ENCODE data around the gene CLK3. TPM values are rescaled to one million over a fixed set of nuclear protein-coding genes. Genes with fewer than 3 reads are reported as not detected.

The CLK3 gene
- total RNA-seq, 5 donors from 2014 or later (not counting 1 experiment from before 2014, with no cell fraction given): 162 to 258 (median 180) TPM

DNA sequence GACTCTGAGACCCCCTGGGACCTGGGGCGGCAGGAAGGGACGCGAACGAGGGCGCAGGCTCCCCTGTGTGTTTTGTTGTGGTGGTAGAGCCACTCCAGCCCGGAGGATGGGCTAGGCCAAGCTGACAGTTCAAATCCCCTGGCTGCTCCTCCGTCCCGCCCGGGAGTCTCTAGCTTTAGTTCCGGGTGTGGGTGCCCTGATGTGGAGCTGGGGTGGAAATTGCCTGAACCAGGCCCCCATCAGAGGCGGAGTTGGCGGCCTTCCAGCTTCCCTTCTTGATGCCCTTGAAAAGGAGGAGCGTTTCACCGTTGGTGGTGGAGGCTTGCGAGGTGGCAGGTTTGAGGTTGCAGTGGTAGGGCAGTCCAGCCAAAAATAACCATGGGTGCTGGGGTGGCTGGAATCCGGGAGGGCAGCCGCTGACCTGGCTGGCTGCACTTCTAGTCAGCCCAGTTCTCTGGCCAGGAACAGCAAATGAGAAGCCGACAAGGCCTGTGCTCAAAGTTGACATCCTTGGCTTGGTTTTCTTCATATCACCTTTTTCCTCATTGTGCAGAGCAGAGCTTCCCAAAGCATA, 817 bp downstream of the CLK3 start:
- Mint-ChIP-seq H3K4me1 (peaks cover 47 to 52% (median 51%) of the 10 kb centered on the region in 3 donors), H3K9me3 (no peaks in the 10 kb centered on the region), H3K36me3 (peaks cover 20% of the 10 kb centered on the region), H3K27me3 (no peaks in the 10 kb centered on the region), H3K27ac (peak overlapping the region; percentile 92 to 94), H3K4me3 (peak overlapping the region; percentile 88 to 93 (median 92))
- ChIA-PET CTCF (interaction anchor here (0.9 to 1.5 kb wide), 9 partner anchors 11 to 321 kb away, joined by 3 to 8 read pairs (median 4); partner anchors contain the start of gene COX5A (in 1 of the 2)), POLR2A (interaction anchor here (0.6 to 1.4 kb wide), 3 partner anchors 15 to 220 kb away, joined by 3 to 5 read pairs (median 3); no protein-coding TSS in a partner anchor)
- peaks cover 7 to 34% of the 10 kb centered on the region in 2 donors for H3K36me3 ChIP-seq (ENCODE audit: control insufficient read depth in 2 of 2, extremely low read depth in 1 of 2, insufficient read depth in 1 of 2, low read length in 1 of 2)
- H3K4me1 ChIP-seq (ENCODE audit: control insufficient read depth in 1 of 2, extremely low read depth in 1 of 2, insufficient read depth in 2 of 2, low read length in 2 of 2): peaks cover 12 to 68% of the 10 kb centered on the region in 2 experiments
- peak overlapping the region; percentile 92 for H3K27ac ChIP-seq (ENCODE audit: low read length)
- no peaks in the 10 kb centered on the region for H3K9me3 ChIP-seq
- H3K4me3 ChIP-seq (ENCODE audit: control insufficient read depth in 1 of 2, extremely low read depth in 1 of 2, low read length in 1 of 2): peak overlapping the region; percentile 80 to 90
- DNase-seq: peak in 34 of 35 experiments; percentile 45 to 85 (median 74)
- WGBS (ENCODE audit: insufficient coverage): 0% methylated on average over 16 of the region's 18 CpGs
- H3K27me3 ChIP-seq (replicated peaks in 1 of 2; ENCODE audit: control insufficient read depth in 2 of 2, extremely low read depth in 1 of 2, insufficient read depth in 2 of 2, low read length in 1 of 2): no peaks in the 10 kb centered on the region
- no peak for ATAC-seq (replicated peaks in 1 of 4)

DNA sequence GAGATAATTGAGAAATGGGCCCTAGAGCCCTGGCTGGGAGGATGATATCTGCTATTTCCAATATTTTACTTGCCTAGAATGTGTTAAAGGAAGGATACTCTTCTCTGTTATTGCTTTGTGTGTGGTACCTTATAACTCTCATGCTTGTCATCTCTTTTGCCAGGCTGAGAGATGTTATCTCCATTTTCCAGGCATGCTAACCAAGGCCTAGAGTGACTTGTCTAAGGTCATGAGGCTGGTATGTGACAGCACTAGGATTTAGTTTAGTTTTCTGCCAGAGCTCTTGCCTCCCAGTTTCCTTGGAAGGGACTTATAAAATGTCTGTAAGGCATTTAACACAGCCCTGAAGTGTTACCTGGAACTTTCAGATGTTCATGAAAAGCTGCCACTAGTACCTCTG, 1.4 kb downstream of the CLK3 start:
- peak overlapping the region; percentile 92 for H3K27ac ChIP-seq (ENCODE audit: low read length)
- Mint-ChIP-seq H3K4me1 (peaks cover 47 to 54% (median 54%) of the 10 kb centered on the region in 3 donors), H3K4me3 (peak overlapping the region; percentile 88 to 93 (median 92)), H3K27ac (peak overlapping the region; percentile 92 to 94), H3K36me3 (peaks cover 24% of the 10 kb centered on the region), H3K27me3 (no peaks in the 10 kb centered on the region), H3K9me3 (no peaks in the 10 kb centered on the region)
- DNase-seq (no peak), ATAC-seq (replicated peaks in 1 of 4) (no peak)
- H3K36me3 ChIP-seq (ENCODE audit: control insufficient read depth in 2 of 2, extremely low read depth in 1 of 2, insufficient read depth in 1 of 2, low read length in 1 of 2): peaks cover 10 to 39% of the 10 kb centered on the region in 2 donors
- CTCF ChIA-PET: interaction anchor here (0.7 to 1.5 kb wide), 11 partner anchors 10 to 837 kb away, joined by 3 to 8 read pairs (median 3); partner anchors contain the start of gene COX5A (in 1 of the 2)
- H3K27me3 ChIP-seq (replicated peaks in 1 of 2; ENCODE audit: control insufficient read depth in 2 of 2, extremely low read depth in 1 of 2, insufficient read depth in 2 of 2, low read length in 1 of 2): no peaks in the 10 kb centered on the region
- POLR2A ChIA-PET: interaction anchor here (0.5 to 1.4 kb wide), 6 partner anchors 15 to 220 kb away, joined by 3 to 7 read pairs (median 3); partner anchors contain the start of gene ARID3B (in 1 of the 2)
- peak overlapping the region; percentile 80 to 90 for H3K4me3 ChIP-seq (ENCODE audit: control insufficient read depth in 1 of 2, extremely low read depth in 1 of 2, low read length in 1 of 2)
- no peaks in the 10 kb centered on the region for H3K9me3 ChIP-seq
- H3K4me1 ChIP-seq (ENCODE audit: control insufficient read depth in 1 of 2, extremely low read depth in 1 of 2, insufficient read depth in 2 of 2, low read length in 2 of 2): peaks cover 12 to 73% of the 10 kb centered on the region in 2 experiments

DNA sequence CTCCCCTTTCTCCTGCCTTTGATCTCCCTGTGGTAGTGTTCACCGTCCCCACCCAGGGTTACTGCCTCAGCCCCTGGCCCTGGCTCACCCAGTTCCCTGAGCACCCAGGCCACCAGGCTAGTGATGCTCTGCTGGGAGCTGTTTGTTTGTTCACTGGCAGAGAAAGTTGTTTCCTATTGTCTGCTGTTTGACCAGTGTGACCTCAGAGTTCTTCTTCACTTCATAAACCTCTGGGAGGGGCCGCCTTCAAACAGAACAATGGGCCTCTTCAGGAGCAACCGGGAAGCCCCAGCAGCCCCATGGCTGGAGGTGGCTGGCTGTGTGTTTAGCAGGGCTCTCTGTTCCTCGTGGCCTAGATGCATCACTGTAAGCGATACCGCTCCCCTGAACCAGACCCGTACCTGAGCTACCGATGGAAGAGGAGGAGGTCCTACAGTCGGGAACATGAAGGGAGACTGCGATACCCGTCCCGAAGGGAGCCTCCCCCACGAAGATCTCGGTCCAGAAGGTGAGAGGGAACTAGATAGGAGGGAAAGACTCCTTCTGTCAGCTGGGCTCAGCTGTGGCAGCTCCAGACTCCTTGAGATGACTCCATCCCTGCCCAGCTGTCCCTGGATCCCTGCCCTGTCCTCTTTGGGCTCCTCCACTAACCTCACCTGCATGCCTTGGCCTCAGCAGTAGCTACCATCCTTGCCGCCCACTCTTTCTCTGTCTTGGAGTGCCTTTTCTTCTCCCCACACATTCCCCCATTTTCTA, 3.4 kb downstream of the CLK3 start:
- Mint-ChIP-seq H3K36me3 (peaks cover 38% of the 10 kb centered on the region), H3K9me3 (no peaks in the 10 kb centered on the region), H3K27ac (peak overlapping the region in 1 of 2 donors; percentile 39), H3K4me3 (peak overlapping the region in 2 of 3 donors; percentile 8 to 17), H3K27me3 (no peaks in the 10 kb centered on the region), H3K4me1 (peaks cover 47 to 54% (median 54%) of the 10 kb centered on the region in 3 donors)
- ChIA-PET CTCF (interaction anchor here (1.2 to 1.6 kb wide), 3 partner anchors 11 to 152 kb away, joined by 3 to 7 read pairs (median 3); no protein-coding TSS in a partner anchor), POLR2A (no interaction called here)
- ATAC-seq (replicated peaks in 1 of 4): no peak
- no peak overlapping the region for H3K27ac ChIP-seq (ENCODE audit: low read length)
- H3K27me3 ChIP-seq (replicated peaks in 1 of 2; ENCODE audit: control insufficient read depth in 2 of 2, extremely low read depth in 1 of 2, insufficient read depth in 2 of 2, low read length in 1 of 2): no peaks in the 10 kb centered on the region
- DNase-seq: no peak
- H3K4me1 ChIP-seq (ENCODE audit: control insufficient read depth in 1 of 2, extremely low read depth in 1 of 2, insufficient read depth in 2 of 2, low read length in 2 of 2): peaks cover 12 to 74% of the 10 kb centered on the region in 2 experiments
- 94% methylated on average over 6 of the region's 15 CpGs for WGBS (ENCODE audit: insufficient coverage)
- peaks cover 16 to 59% of the 10 kb centered on the region in 2 donors for H3K36me3 ChIP-seq (ENCODE audit: control insufficient read depth in 2 of 2, extremely low read depth in 1 of 2, insufficient read depth in 1 of 2, low read length in 1 of 2)
- H3K4me3 ChIP-seq (ENCODE audit: control insufficient read depth in 1 of 2, extremely low read depth in 1 of 2, low read length in 1 of 2): no peak overlapping the region
- H3K9me3 ChIP-seq: no peaks in the 10 kb centered on the region

DNA sequence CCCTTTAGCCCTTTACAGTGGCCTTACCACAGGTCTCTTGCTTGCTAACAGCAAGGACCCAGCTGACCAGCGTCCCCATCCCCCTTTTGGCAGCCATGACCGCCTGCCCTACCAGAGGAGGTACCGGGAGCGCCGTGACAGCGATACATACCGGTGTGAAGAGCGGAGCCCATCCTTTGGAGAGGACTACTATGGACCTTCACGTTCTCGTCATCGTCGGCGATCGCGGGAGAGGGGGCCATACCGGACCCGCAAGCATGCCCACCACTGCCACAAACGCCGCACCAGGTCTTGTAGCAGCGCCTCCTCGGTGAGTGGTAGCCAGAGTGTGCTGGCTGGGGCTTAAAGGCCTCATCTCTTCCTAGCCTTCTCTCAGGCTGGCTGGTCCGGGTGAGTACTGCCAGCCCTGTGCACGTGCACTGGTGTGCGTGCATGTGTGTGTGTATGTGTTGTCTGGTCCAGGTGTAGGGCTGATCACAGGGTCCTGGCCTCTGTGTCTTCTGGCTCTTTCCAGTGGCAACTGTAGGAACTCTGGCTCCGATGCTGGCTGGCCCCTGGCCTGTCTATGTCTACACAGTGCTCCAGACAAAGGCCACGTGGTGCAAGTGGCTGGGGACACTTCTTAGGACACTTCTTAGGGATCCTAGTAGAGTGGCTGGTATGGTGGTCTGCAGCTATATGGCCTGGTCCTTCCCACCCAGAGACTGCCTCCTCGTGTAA, 4.4 kb downstream of the CLK3 start:
- Mint-ChIP-seq H3K4me1 (peaks cover 47 to 57% (median 54%) of the 10 kb centered on the region in 3 donors), H3K27ac (no peak overlapping the region), H3K36me3 (peaks cover 49% of the 10 kb centered on the region), H3K27me3 (no peaks in the 10 kb centered on the region), H3K9me3 (no peaks in the 10 kb centered on the region), H3K4me3 (peak overlapping the region in 1 of 3 donors; percentile 9)
- Histone ChIP-seq H3K4me3 (ENCODE audit: control insufficient read depth in 1 of 2, extremely low read depth in 1 of 2, low read length in 1 of 2) (no peak overlapping the region), H3K27ac (ENCODE audit: low read length) (no peak overlapping the region), H3K27me3 (replicated peaks in 1 of 2; ENCODE audit: control insufficient read depth in 2 of 2, extremely low read depth in 1 of 2, insufficient read depth in 2 of 2, low read length in 1 of 2) (no peaks in the 10 kb centered on the region), H3K36me3 (ENCODE audit: control insufficient read depth in 2 of 2, extremely low read depth in 1 of 2, insufficient read depth in 1 of 2, low read length in 1 of 2) (peaks cover 20 to 70% of the 10 kb centered on the region in 2 donors), H3K9me3 (no peaks in the 10 kb centered on the region), H3K4me1 (ENCODE audit: control insufficient read depth in 1 of 2, extremely low read depth in 1 of 2, insufficient read depth in 2 of 2, low read length in 2 of 2) (peaks cover 12 to 68% of the 10 kb centered on the region in 2 experiments)
- DNase-seq: no peak
- CTCF ChIA-PET: interaction anchor here in 1 of 2 donors (0.6 to 1.6 kb wide), 3 partner anchors 10 to 151 kb away, joined by 3 to 6 read pairs (median 3); no protein-coding TSS in a partner anchor
- whole genome bisulfite sequencing (ENCODE audit: insufficient coverage): 94% methylated on average over 17 of the region's 27 CpGs
- POLR2A ChIA-PET: no interaction called here
- ATAC-seq (replicated peaks in 1 of 4): no peak

DNA sequence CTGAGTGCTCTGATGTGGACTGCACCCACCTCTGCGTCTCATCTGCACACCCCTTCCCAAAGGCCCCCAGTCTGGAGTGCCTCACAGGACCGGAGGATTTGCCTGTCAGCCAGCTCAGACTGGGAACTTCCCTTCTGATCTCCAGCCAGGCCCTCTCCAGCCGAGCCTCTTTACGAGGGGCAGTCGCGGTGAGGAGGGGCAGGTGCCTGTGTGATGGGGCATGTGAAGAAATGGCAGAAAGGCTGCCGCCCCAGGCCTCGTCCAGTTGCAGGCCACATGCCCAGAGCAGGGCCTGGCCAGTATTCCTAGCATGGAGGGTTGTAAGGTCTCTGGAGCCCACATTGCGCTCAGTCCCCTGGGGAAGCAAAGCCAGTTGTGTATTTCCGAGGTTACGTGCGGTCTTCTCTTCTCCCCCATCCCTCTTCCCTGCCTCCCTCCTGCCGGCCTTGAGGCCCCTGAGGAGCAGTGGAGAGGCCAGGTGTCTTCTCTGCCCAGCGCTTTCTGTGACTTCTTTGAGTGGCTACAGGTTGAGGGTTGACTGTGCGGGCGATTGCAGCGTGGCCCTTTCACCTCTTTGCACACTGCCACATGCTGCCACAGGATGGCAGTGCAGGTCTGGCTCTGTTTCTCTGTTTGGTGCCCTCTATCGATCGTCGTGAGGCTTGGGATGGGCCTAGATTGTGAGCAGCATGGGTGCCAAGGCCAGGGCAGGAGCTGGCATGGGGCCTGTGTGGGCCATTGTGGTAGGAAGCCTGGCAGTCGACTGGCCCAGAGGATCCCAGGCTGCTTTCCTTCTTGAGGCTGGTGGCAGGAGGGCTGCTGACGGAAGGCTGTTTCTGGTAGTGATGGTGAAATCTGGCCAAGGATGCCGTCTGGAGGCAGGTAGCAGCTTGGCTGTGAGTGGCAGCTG, 5.3 kb downstream of the CLK3 start:
- CTCF ChIA-PET: interaction anchor here (0.5 to 1.9 kb wide), 6 partner anchors 9 to 190 kb away, joined by 3 to 16 read pairs (median 6); no protein-coding TSS in a partner anchor
- Histone ChIP-seq H3K36me3 (ENCODE audit: control insufficient read depth in 2 of 2, extremely low read depth in 1 of 2, insufficient read depth in 1 of 2, low read length in 1 of 2) (peaks cover 20 to 78% of the 10 kb centered on the region in 2 donors), H3K27me3 (replicated peaks in 1 of 2; ENCODE audit: control insufficient read depth in 2 of 2, extremely low read depth in 1 of 2, insufficient read depth in 2 of 2, low read length in 1 of 2) (no peaks in the 10 kb centered on the region), H3K27ac (ENCODE audit: low read length) (no peak overlapping the region), H3K4me1 (ENCODE audit: control insufficient read depth in 1 of 2, extremely low read depth in 1 of 2, insufficient read depth in 2 of 2, low read length in 2 of 2) (peaks cover 12 to 75% of the 10 kb centered on the region in 2 experiments), H3K4me3 (ENCODE audit: control insufficient read depth in 1 of 2, extremely low read depth in 1 of 2, low read length in 1 of 2) (no peak overlapping the region), H3K9me3 (no peaks in the 10 kb centered on the region)
- ATAC-seq (replicated peaks in 1 of 4) (peak; percentile 84 to 87 (median 86)), DNase-seq (peak; percentile 40 to 86 (median 69))
- no peaks in the 10 kb centered on the region for H3K9me3 Mint-ChIP-seq
- POLR2A ChIA-PET: no interaction called here
- peak overlapping the region in 2 of 3 donors; percentile 12 to 24 for H3K4me3 Mint-ChIP-seq
- peaks cover 57% of the 10 kb centered on the region for H3K36me3 Mint-ChIP-seq
- peak overlapping the region; percentile 80 to 82 for H3K27ac Mint-ChIP-seq
- H3K27me3 Mint-ChIP-seq: no peaks in the 10 kb centered on the region
- peaks cover 47 to 61% (median 58%) of the 10 kb centered on the region in 3 donors for H3K4me1 Mint-ChIP-seq
- WGBS (ENCODE audit: insufficient coverage): 55% methylated on average over 16 of the region's 23 CpGs

Measured in T-cell (primary cell).